Nucleus accumbens (tissue), 56 donors: ENCODE results near the gene HPCAL1.
A peak's percentile ranks its signal among the peaks of the same experiment; 100 is the strongest.
"Not testable (repeated sequence)": the region's sequence is repeated elsewhere in the genome, so short reads cannot be mapped to it uniquely, and the experiment has no call there.

Source experiments
- DNase-seq, 56 donors: peaks; one replicate each; lab custom pipeline; 2025; lab: John Stamatoyannopoulos, UW

HPCAL1 gene

GRCh38 chr2:10432311-10433181 is 129.8 kb downstream of the HPCAL1 start:
- DNase-seq: no peak

- DNase-seq: no peak
Observed at GRCh38 chr2:10433264-10433946, 130.7 kb downstream of the HPCAL1 start.

- no peak for DNase-seq
Observed at GRCh38 chr2:10433947-10434885, 131.5 kb downstream of the HPCAL1 start.

- peak in 45 of 56 donors; percentile 3 to 82 (median 48) for DNase-seq
Observed at GRCh38 chr2:10434886-10435819, 132.4 kb downstream of the HPCAL1 start.

- DNase-seq: no peak
Observed at GRCh38 chr2:10435820-10436204, 133.1 kb downstream of the HPCAL1 start.

- DNase-seq: no peak
Observed at GRCh38 chr2:10436583-10437110, 133.9 kb downstream of the HPCAL1 start.

- DNase-seq: no peak
Observed at GRCh38 chr2:10437806-10438205, 135.1 kb downstream of the HPCAL1 start.

- DNase-seq: no peak
Observed at GRCh38 chr2:10438688-10439087, 136.0 kb downstream of the HPCAL1 start.

GRCh38 chr2:10439185-10439879 is 136.6 kb downstream of the HPCAL1 start:
- no peak for DNase-seq

- no peak for DNase-seq
Observed at GRCh38 chr2:10439971-10440370, 137.3 kb downstream of the HPCAL1 start.

- DNase-seq: no peak
Observed at GRCh38 chr2:10440736-10441135, 138.0 kb downstream of the HPCAL1 start.

GRCh38 chr2:10441948-10442347 is 139.2 kb downstream of the HPCAL1 start:
- no peak for DNase-seq

GRCh38 chr2:10442469-10443126 is 139.9 kb downstream of the HPCAL1 start:
- not testable (repeated sequence) for DNase-seq

- no peak for DNase-seq
Observed at GRCh38 chr2:10444463-10444862, 141.8 kb downstream of the HPCAL1 start.

- DNase-seq: no peak
Observed at GRCh38 chr2:10446631-10447030, 143.9 kb downstream of the HPCAL1 start.

GRCh38 chr2:10447300-10447894 is 144.7 kb downstream of the HPCAL1 start:
- peak in 23 of 56 donors; percentile 33 to 72 (median 49) for DNase-seq

- DNase-seq: peak in 55 of 56 donors; percentile 6 to 98 (median 93)
Observed at GRCh38 chr2:10447895-10448575, 145.3 kb downstream of the HPCAL1 start, which contains the start of gene ODC1. ODC1 (minus strand) TSS chr2:10448327; CDS start chr2:10445032, 3,295 bp downstream.
